B cell (primary cell): ENCODE results near the gene KRT71. TPM values are rescaled to one million over a fixed set of nuclear protein-coding genes. Genes with fewer than 3 reads are reported as not detected.

Experiments used
- ATAC-seq: fragments of 200-7000 bp; cut with Tn5 transposase; one replicate; pipeline ENCODE4 v1.10.0; 2021; ENCODE audit warnings: low read depth, mild to moderate bottlenecking, moderate number of reproducible peaks, moderate library complexity
- CTCF ChIA-PET: fragments of 350-600 bp; sonication (Branson Sonifier 250); formaldehyde crosslinking; loops from one replicate; lab custom pipeline; 2021; ENCODE audit warnings: antibody characterized with exemption, inconsistent platforms; lab: Charles Lee
- POLR2A ChIA-PET: fragments of 350-600 bp; sonication (Branson Sonifier 250); formaldehyde crosslinking; loops from one replicate; lab custom pipeline; 2021; ENCODE audit warnings: antibody characterized with exemption; lab: Charles Lee
- DNase-seq: peaks from one replicate; pipeline ENCODE4 v3.0.0; 2013
- H2AFZ ChIP-seq: 2 replicates; pipeline ENCODE4 v1.6.1; 2012; ENCODE audit warnings: mild to moderate bottlenecking, low read depth, low read length; ENCODE audit not compliant: insufficient read depth, poor library complexity, severe bottlenecking
- H3K27ac ChIP-seq, 2 donors: 1 replicate in 1 of 2; 2 replicates in 1 of 2; pipeline ENCODE4 v1.5.1; 2012 to 2013; ENCODE audit warnings: low read length in 2 of 2, mild to moderate bottlenecking in 2 of 2, moderate library complexity in 1 of 2
- H3K27me3 ChIP-seq, 4 experiments: fragments of 200-600 bp in 1 of 4; sonication (generic) in 1 of 4; replicated peaks in 1 of 4; 1 replicate in 2 of 4; 2 replicates in 2 of 4; pipeline versions ENCODE4 v1.6.1 to v1.7.0; 2013 to 2016; ENCODE audit warnings: low read length in 3 of 4, mild to moderate bottlenecking in 2 of 4, mixed read lengths in 1 of 4, moderate library complexity in 1 of 4; ENCODE audit not compliant: insufficient read depth in 4 of 4, control insufficient read depth in 3 of 4; ENCODE audit errors: control extremely low read depth in 1 of 4
- H3K36me3 ChIP-seq, 2 experiments: replicated peaks in 1 of 2; 1 replicate in 1 of 2; 2 replicates in 1 of 2; pipeline versions ENCODE4 v1.6.1 to v1.7.1; 2013; ENCODE audit warnings: low read length in 1 of 2; ENCODE audit not compliant: insufficient read depth in 2 of 2, control insufficient read depth in 1 of 2; ENCODE audit errors: control extremely low read depth in 1 of 2, extremely low read depth in 1 of 2
- H3K4me1 ChIP-seq, 2 donors: fragments of 200-600 bp in 1 of 2; sonication (generic) in 1 of 2; 1 replicate in 1 of 2; 2 replicates in 1 of 2; pipeline versions ENCODE4 v1.5.1 to v1.6.1; 2013 to 2017; ENCODE audit warnings: low read length in 2 of 2; ENCODE audit not compliant: control insufficient read depth in 2 of 2, insufficient read depth in 2 of 2
- H3K4me2 ChIP-seq: replicated peaks from 2 replicates; pipeline ENCODE3; 2012; ENCODE audit warnings: mild to moderate bottlenecking, low read depth, low read length; ENCODE audit not compliant: poor library complexity, severe bottlenecking
- H3K4me3 ChIP-seq, 5 experiments: fragments of 200-600 bp in 1 of 5; sonication (generic) in 1 of 5; 1 replicate in 3 of 5; 2 replicates in 2 of 5; pipeline versions ENCODE4 v1.5.1 to v1.7.0; 2011 to 2016; ENCODE audit warnings: low read length in 4 of 5, mild to moderate bottlenecking in 4 of 5, low read depth in 2 of 5, control low read depth in 1 of 5, moderate library complexity in 1 of 5; ENCODE audit not compliant: insufficient read depth in 1 of 5; ENCODE audit errors: control extremely low read depth in 1 of 5, extremely low read depth in 1 of 5
- H3K79me2 ChIP-seq: fragments of 200-600 bp; sonication (generic); one replicate; pipeline ENCODE4 v1.6.0; 2016; ENCODE audit warnings: low read length; ENCODE audit not compliant: control insufficient read depth, insufficient read depth
- H3K9ac ChIP-seq: fragments of 200-600 bp; sonication (generic); 2 replicates; pipeline ENCODE4 v1.6.1; 2017; ENCODE audit warnings: mild to moderate bottlenecking, low read length, moderate library complexity
- H3K9me3 ChIP-seq, 3 donors: one replicate each; pipeline versions ENCODE4 v1.6.1 to v1.7.1; 2013; ENCODE audit warnings: low read length in 2 of 3; ENCODE audit not compliant: control insufficient read depth in 2 of 3, insufficient read depth in 1 of 3; ENCODE audit errors: control extremely low read depth in 1 of 3
- H4K20me1 ChIP-seq: 2 replicates; pipeline ENCODE4 v1.6.0; 2012; ENCODE audit warnings: mild to moderate bottlenecking, low read length; ENCODE audit not compliant: insufficient read depth, control insufficient read depth, poor library complexity, severe bottlenecking
- H3K27ac Mint-ChIP-seq: one replicate; pipeline ENCODE4 v1.8.0; 2021; ENCODE audit warnings: mixed read lengths
- H3K27me3 Mint-ChIP-seq: one replicate; pipeline ENCODE4 v1.8.0; 2021; ENCODE audit warnings: mixed read lengths
- H3K4me1 Mint-ChIP-seq: one replicate; pipeline ENCODE4 v1.8.0; 2021; ENCODE audit warnings: mixed read lengths
- H3K4me3 Mint-ChIP-seq: one replicate; pipeline ENCODE4 v1.8.0; 2021; ENCODE audit warnings: mixed read lengths
- H3K9me3 Mint-ChIP-seq: one replicate; pipeline ENCODE4 v1.8.0; 2022; ENCODE audit warnings: mixed read lengths; ENCODE audit not compliant: insufficient read depth
- CTCF ChIP-seq: fragments of 200-600 bp; IDR thresholded peaks from one replicate; pipeline ENCODE4 v1.8.0; 2022; ENCODE audit warnings: antibody characterized with exemption, mild to moderate bottlenecking
- EZH2 ChIP-seq: IDR thresholded peaks from 2 replicates; pipeline ENCODE4 v1.6.1; 2012; ENCODE audit warnings: borderline replicate concordance, low read depth, mild to moderate bottlenecking, moderate library complexity, low read length; ENCODE audit not compliant: insufficient read depth, poor library complexity, severe bottlenecking
- WGBS: methylation state at CpG from one replicate; pipeline ENCODE4 v1.1.5; 2013; ENCODE audit warnings: missing lambda C conversion rate; ENCODE audit not compliant: insufficient coverage; 5-methylcytosine and 5-hydroxymethylcytosine counted together
- intact Hi-C: fragments of 100-400 bp; cut with micrococcal nuclease; formaldehyde crosslinking; loops from one replicate; pipeline ENCODE4 v1.10.0; 2022
- polyA plus RNA-seq: library from polyadenylated mRNA; depleted of rRNA; stranded (reverse); fragments of >200 nt; gene quantifications from 2 replicates; pipeline ENCODE4 v1.2.3, GENCODE V29; 2012
- total RNA-seq, 2 donors: library from RNA; stranded (reverse); fragments of 120-200 nt in 1 of 2; gene quantifications; 1 replicate in 1 of 2; 2 replicates in 1 of 2; pipeline versions ENCODE4 v1.2.3 to v1.2.4, GENCODE V29; 2013 to 2022

KRT71 gene
- total and polyA plus RNA-seq, 2 donors (not counting 1 experiment from before 2014, with no cell fraction given), result not detected

- Mint-ChIP-seq H3K4me3 (no peak overlapping the region), H3K27ac (no peak overlapping the region), H3K27me3 (peaks cover 18% of the 10 kb centered on the region), H3K9me3 (no peaks in the 10 kb centered on the region), H3K4me1 (no peaks in the 10 kb centered on the region)
- intact Hi-C loops, result no loop called here
- TF ChIP-seq CTCF, result no peak
- TF ChIP-seq EZH2, result no peak
- no peak overlapping the region for H3K4me2 ChIP-seq
- no peaks in the 10 kb centered on the region for H3K79me2 ChIP-seq
- 93% methylated on average over 13 of the region's 15 CpGs for WGBS
- H3K36me3 ChIP-seq, result no peaks in the 10 kb centered on the region
- no peak overlapping the region for H2AFZ ChIP-seq
- ChIA-PET CTCF (no interaction called here), POLR2A (no interaction called here)
- H3K9ac ChIP-seq, result no peak overlapping the region
- DNase-seq, result no peak
- no peak overlapping the region for H3K27ac ChIP-seq
- peaks cover 0 to 15% (median 4%) of the 10 kb centered on the region in 3 donors for H3K9me3 ChIP-seq
- H3K4me3 ChIP-seq, result no peak overlapping the region
- H4K20me1 ChIP-seq, result no peaks in the 10 kb centered on the region
- H3K4me1 ChIP-seq, result no peaks in the 10 kb centered on the region
- ATAC-seq, result no peak
- H3K27me3 ChIP-seq, result no peaks in the 10 kb centered on the region
These were observed 36.8 kb downstream of the KRT71 start for GRCh38 chr12:52515927-52516831.

GRCh38 chr12:52515319-52515646, 37.7 kb downstream of the KRT71 start:
- intact Hi-C loops, result no loop called here
- no peak overlapping the region for H3K4me3 Mint-ChIP-seq
- no peaks in the 10 kb centered on the region for H3K36me3 ChIP-seq
- WGBS, result no CpG with 5 or more reads among the region's 1 CpG
- H3K4me2 ChIP-seq, result no peak overlapping the region
- ChIA-PET CTCF (no interaction called here), POLR2A (no interaction called here)
- H3K27me3 Mint-ChIP-seq, result peaks cover 22% of the 10 kb centered on the region
- H3K4me3 ChIP-seq, result no peak overlapping the region
- H3K4me1 ChIP-seq, result no peaks in the 10 kb centered on the region
- H3K4me1 Mint-ChIP-seq, result no peaks in the 10 kb centered on the region
- no peaks in the 10 kb centered on the region for H3K27me3 ChIP-seq
- ATAC-seq (no peak), DNase-seq (no peak)
- H3K27ac ChIP-seq, result no peak overlapping the region
- H3K9ac ChIP-seq, result no peak overlapping the region
- H4K20me1 ChIP-seq, result no peaks in the 10 kb centered on the region
- no peak overlapping the region for H2AFZ ChIP-seq
- no peaks in the 10 kb centered on the region for H3K9me3 Mint-ChIP-seq
- peaks cover 1 to 15% (median 11%) of the 10 kb centered on the region in 3 donors for H3K9me3 ChIP-seq
- no peak overlapping the region for H3K27ac Mint-ChIP-seq
- no peaks in the 10 kb centered on the region for H3K79me2 ChIP-seq
- TF ChIP-seq EZH2, result no peak
- no peak for TF ChIP-seq CTCF
